Rectal smooth muscle tissue (tissue), 1 donor: Measurements from ENCODE around the gene IRF9.

ENCODE experiments used
- H3K27ac ChIP-seq: one replicate; pipeline ENCODE4 v1.7.0; 2013; ENCODE audit warnings: low read depth, low read length, inconsistent platforms
- H3K27me3 ChIP-seq: one replicate; pipeline ENCODE4 v1.7.0; 2013; ENCODE audit warnings: low read length; ENCODE audit not compliant: control insufficient read depth, insufficient read depth
- H3K36me3 ChIP-seq: one replicate; pipeline ENCODE4 v1.7.0; 2013; ENCODE audit warnings: low read length; ENCODE audit not compliant: control insufficient read depth, insufficient read depth
- H3K4me1 ChIP-seq: one replicate; pipeline ENCODE4 v1.7.0; 2013; ENCODE audit warnings: low read length; ENCODE audit not compliant: control insufficient read depth, insufficient read depth
- H3K4me3 ChIP-seq: one replicate; pipeline ENCODE4 v1.7.0; 2013; ENCODE audit warnings: low read length
- H3K9ac ChIP-seq: one replicate; pipeline ENCODE4 v1.7.0; 2013; ENCODE audit warnings: low read length

Gene IRF9

DNA sequence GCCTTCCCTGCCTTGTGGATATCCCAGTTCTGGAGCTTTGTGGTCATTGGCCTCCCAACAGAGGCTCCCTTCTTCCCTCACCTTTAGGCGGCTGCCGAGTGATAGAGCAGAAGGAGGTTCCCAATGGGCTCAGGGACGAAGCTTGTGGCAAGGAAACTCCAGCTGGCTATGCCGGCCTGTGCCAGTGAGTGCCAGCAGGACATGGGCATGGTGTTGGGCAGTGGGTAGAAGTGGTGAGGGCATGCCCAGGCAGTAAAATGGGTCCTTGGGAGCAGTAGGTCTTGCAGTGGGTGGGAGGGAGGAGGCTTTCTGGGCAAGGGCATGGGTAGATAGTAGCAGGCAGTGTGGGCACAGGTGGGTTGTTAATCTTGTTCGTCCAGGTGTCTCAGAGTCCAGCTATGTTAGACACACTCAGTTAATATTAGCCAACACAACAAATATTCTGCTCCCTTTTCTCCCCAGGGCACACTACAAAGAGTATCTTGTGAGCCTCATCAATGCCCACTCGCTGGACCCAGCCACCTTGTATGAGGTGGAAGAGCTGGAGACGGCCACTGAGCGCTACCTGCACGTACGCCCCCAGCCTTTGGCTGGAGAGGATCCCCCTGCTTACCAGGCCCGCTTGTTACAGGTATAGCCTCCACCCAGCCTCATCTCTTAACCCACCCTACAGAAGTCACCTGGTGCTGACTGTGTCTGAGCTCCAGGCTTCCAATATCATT lies 1.1 kb upstream of the IRF9 start:
- Histone ChIP-seq H3K36me3 (peaks cover 47% of the 10 kb centered on the region), H3K4me3 (no peak overlapping the region), H3K27me3 (no peaks in the 10 kb centered on the region), H3K27ac (no peak overlapping the region), H3K4me1 (peaks cover 15% of the 10 kb centered on the region), H3K9ac (no peak overlapping the region)

DNA sequence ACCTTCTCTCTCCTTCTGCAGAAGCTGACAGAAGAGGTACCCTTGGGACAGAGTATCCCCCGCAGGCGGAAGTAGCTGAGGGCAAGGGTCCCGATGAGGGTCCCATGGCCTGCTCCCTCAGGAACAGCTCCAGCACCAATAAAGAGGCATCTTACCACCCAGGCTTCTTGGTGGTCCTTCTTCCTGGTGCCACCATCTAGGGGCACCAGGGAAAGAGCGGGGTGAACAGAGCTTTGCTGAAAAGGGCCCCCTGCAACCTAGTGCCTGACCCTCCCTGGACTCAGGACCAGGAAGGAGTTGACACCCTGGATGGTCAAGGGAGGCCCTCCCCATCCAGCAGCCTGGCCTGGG lies 591 bp upstream of the IRF9 start:
- Histone ChIP-seq H3K4me3 (no peak overlapping the region), H3K36me3 (peaks cover 47% of the 10 kb centered on the region), H3K4me1 (peaks cover 15% of the 10 kb centered on the region), H3K9ac (no peak overlapping the region), H3K27me3 (no peaks in the 10 kb centered on the region), H3K27ac (peak overlapping the region; percentile 96)

DNA sequence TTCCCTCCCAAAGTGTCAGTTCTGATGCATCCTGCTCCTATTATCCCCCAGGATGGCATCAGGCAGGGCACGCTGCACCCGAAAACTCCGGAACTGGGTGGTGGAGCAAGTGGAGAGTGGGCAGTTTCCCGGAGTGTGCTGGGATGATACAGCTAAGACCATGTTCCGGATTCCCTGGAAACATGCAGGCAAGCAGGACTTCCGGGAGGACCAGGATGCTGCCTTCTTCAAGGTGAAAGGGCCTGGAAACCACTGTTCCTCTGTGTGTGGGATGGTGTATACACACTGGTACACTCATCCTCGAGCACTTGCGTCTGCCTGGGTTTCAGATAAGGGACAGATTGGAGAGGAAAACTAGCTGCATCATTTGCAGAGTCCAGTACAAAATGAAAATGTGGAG lies 1.0 kb downstream of the IRF9 start:
- peaks cover 47% of the 10 kb centered on the region for H3K36me3 ChIP-seq
- peak overlapping the region; percentile 98 for H3K9ac ChIP-seq
- peak overlapping the region; percentile 99 for H3K4me3 ChIP-seq
- H3K4me1 ChIP-seq = peaks cover 15% of the 10 kb centered on the region
- H3K27ac ChIP-seq = peak overlapping the region; percentile 96
- H3K27me3 ChIP-seq = no peaks in the 10 kb centered on the region

DNA sequence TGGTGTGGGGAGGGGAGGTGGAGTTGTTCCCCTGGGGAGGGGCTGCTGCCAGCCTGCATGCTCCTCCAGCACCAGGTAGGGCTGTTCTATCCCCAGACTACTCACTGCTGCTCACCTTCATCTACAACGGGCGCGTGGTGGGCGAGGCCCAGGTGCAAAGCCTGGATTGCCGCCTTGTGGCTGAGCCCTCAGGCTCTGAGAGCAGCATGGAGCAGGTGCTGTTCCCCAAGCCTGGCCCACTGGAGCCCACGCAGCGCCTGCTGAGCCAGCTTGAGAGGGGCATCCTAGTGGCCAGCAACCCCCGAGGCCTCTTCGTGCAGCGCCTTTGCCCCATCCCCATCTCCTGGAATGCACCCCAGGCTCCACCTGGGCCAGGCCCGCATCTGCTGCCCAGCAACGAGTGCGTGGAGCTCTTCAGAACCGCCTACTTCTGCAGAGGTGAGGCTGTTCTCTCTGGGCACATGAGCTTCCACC lies 3.5 kb downstream of the IRF9 start:
- Histone ChIP-seq H3K27ac (no peak overlapping the region), H3K4me3 (no peak overlapping the region), H3K9ac (no peak overlapping the region), H3K27me3 (no peaks in the 10 kb centered on the region), H3K4me1 (peaks cover 15% of the 10 kb centered on the region), H3K36me3 (peaks cover 39% of the 10 kb centered on the region)

DNA sequence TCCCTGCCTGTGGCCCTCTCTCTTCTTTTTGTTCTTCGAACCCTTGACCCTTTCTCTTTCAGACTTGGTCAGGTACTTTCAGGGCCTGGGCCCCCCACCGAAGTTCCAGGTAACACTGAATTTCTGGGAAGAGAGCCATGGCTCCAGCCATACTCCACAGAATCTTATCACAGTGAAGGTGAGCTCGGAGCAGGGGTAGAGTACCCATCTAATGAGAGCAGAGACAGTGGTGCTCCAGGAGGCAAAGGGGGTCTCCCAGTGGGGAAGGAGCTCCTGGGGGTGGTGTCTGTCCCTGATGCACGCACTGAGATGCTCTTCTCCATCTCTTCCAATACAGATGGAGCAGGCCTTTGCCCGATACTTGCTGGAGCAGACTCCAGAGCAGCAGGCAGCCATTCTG lies 4.7 kb downstream of the IRF9 start:
- Histone ChIP-seq H3K9ac (no peak overlapping the region), H3K4me3 (no peak overlapping the region), H3K27ac (no peak overlapping the region), H3K36me3 (peaks cover 39% of the 10 kb centered on the region), H3K27me3 (no peaks in the 10 kb centered on the region), H3K4me1 (peaks cover 12% of the 10 kb centered on the region)

DNA sequence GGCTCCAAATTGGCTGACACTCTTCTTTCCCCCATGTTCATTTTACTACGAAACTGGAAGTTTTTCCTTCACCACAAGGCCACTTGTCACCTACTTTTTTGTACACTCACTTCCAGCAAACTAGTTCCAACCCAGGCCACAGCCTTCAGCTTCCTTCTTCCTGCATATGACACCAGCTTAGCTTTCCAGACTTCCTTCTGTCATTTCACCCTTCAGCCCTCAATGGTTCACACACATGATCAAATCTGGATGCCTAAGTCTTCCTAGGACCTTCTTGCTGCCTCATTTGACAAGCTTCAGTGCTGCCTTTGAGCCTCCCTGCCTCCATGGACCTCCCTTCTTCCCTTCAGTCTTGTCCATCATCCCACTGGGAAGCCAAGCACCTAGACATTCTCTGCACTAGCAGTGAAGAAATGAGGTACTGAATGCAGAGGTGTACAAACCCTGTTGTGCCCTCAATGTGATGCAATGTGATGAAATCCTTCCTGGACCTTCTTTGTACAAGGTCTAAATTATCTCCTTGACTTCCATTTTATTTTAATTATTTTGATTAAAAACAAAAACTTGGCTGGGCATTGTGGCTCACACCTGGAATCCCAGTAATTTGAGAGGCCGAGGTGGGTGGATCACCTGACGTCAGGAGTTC lies 6.5 kb downstream of the IRF9 start:
- Histone ChIP-seq H3K4me1 (peaks cover 8% of the 10 kb centered on the region), H3K9ac (no peak overlapping the region), H3K27ac (no peak overlapping the region), H3K27me3 (no peaks in the 10 kb centered on the region), H3K36me3 (peaks cover 39% of the 10 kb centered on the region), H3K4me3 (no peak overlapping the region)

DNA sequence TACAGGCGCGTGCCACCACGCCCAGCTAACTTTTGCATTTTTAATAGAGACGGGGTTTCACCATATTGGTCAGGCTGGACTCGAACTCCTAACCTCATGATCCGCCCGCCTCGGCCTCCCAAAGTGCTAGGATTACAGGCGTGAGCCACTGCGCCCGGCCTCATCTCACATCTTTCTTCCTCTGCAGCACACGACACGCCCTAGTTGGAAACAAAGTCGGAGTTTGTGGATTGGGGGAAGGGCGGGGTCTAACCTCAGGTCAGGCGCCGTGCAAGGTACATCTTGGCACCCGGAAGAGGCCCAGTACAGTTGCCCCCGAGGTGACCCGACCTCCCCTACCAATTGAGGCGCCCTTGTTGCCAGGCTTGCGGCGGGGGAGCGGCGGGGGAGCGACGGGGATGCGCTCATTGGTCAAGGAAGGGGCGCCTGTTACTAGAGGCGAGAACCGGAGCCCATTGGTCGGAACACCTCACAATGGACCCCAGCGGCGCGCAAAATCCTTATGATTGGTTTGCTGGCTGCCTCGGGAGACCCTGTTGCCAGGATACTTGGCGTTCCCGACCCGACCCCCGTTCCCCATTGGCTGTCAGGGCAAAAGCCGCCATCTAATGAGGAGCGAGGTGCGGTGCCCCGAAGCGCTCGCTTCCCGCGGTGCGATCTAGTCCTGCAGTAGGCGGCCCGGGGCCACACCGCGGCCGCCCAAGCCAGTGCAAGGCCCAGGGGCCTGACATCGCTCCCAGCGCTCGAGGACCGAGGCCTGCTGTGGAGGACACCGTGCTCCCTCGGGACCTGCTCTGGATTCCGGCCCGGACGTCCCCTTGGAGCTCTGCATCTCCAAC lies 10.6 kb downstream of the IRF9 start, which contains the start of gene REC8:
TSS of gene REC8 (plus strand) at position 659 of the 839 bp plus-strand sequence. CDS start 473 bp downstream, outside the sequence.
- Histone ChIP-seq H3K4me1 (peaks cover 5% of the 10 kb centered on the region), H3K4me3 (peak within 1 kb of the TSS; percentile 31), H3K27ac (peak within 1 kb of the TSS; percentile 32), H3K9ac (no peak within 1 kb of the TSS), H3K36me3 (peaks cover 11% of the 10 kb centered on the region), H3K27me3 (no peaks in the 10 kb centered on the region)

DNA sequence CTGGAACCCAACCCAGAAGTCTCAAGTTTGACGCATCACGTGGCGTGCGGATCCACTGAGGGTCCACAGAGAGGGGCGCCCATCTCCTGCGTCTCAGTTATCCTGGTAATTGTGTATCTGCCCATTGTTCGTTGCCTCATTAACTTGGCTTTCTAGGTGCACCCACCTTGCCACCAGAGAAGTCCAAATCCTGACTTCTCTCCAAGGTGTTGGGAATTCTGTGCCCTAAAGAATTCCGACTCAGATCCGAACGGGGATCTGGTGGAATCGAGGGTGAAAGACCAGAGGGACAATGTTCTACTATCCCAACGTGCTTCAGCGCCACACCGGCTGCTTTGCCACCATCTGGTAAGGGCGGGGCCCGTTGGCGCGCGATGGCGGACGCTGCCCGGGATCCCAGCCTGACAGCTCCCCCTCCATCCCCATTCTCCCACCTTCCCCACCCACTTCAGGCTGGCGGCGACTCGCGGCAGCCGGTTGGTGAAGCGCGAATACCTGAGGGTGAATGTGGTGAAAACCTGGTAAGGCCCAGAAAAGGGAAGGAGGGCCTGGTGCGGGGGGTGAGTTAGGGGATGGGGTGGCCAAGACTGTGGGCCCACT lies 11.3 kb downstream of the IRF9 start:
- H3K36me3 ChIP-seq = peaks cover 12% of the 10 kb centered on the region
- H3K4me1 ChIP-seq = peaks cover 5% of the 10 kb centered on the region
- peak overlapping the region; percentile 31 for H3K4me3 ChIP-seq
- no peak overlapping the region for H3K9ac ChIP-seq
- H3K27me3 ChIP-seq = no peaks in the 10 kb centered on the region
- peak overlapping the region; percentile 0 for H3K27ac ChIP-seq

DNA sequence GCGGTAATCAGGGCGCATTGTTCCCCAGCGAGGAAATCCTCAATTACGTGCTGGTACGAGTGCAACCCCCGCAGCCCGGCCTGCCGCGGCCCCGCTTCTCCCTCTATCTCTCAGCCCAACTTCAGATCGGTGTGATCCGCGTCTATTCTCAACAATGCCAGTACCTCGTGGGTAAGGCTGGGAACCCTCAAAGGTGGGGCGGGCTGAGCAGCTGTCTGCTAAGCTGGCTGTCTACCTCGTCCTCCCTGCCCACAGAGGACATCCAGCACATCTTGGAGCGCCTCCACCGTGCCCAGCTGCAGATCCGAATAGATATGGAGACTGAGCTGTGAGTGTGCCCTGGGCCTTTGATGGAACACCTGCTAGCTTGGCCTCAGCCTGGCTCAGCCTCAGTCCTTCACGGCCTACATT lies 11.8 kb downstream of the IRF9 start:
- Histone ChIP-seq H3K27ac (no peak overlapping the region), H3K4me1 (peaks cover 5% of the 10 kb centered on the region), H3K36me3 (peaks cover 12% of the 10 kb centered on the region), H3K27me3 (no peaks in the 10 kb centered on the region), H3K9ac (no peak overlapping the region), H3K4me3 (no peak overlapping the region)

DNA sequence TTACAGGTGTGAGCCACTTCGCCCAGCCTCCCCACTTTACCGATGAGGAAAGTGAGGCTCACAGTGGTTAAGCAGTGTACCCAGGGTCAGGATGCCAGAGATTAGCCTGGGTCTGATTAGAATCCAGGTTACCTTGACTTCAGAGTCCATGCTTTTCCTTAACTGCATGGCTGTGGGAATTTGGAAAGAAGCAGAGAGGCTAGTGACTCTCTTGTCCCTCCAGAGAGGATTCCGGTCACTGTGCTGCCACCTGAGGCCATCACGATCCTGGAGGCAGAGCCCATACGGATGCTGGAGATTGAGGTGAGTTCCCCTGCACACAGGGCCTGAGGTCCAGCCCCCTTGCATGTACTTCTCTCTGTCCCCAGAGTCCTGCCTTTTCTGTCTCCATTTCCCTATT lies 15.5 kb downstream of the IRF9 start:
- peaks cover 19% of the 10 kb centered on the region for H3K36me3 ChIP-seq

DNA sequence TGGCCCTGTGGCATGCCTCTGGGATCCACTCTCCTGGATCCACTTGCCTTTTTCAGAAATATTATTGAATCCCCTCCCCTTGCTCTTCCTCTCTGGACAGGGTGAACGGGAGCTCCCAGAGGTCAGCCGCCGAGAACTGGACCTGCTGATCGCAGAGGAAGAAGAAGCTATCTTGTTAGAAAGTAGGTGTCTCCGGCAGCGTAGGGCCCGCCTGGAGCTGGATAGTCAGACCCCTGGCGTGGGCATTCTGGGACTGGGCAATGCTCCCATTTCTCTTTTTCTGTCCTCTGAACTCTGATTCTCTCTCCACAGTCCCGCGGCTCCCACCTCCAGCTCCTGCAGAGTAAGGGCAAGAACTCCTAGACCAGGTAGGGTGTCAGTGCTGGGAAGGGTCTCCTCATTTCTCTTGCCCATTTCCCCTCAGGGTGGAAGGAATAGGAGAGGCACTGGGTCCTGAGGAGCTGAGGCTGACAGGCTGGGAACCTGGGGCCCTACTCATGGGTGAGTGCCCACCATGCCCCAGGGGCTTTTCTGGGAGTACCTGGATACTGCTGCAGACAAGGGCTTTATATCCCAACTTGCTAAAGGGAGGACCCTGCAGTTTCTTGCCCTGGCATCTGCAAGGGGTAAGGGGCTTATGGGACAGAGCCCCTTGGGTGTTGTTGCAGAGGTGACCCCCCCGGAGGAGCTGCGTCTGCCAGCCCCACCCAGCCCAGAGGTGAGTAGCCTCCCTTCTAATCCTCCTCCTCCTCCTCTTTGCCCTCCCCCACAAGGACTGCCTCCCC lies 16.2 kb downstream of the IRF9 start:
- H3K27ac ChIP-seq = no peak overlapping the region
- H3K36me3 ChIP-seq = peaks cover 21% of the 10 kb centered on the region
- no peak overlapping the region for H3K4me3 ChIP-seq
- no peaks in the 10 kb centered on the region for H3K27me3 ChIP-seq
- H3K4me1 ChIP-seq = peaks cover 17% of the 10 kb centered on the region
- H3K9ac ChIP-seq = no peak overlapping the region

More for the DNA sequence above, 15.5 kb downstream of the IRF9 start:
- no peak overlapping the region for H3K27ac ChIP-seq
- no peak overlapping the region for H3K4me3 ChIP-seq
- H3K9ac ChIP-seq = no peak overlapping the region
- peaks cover 19% of the 10 kb centered on the region for H3K4me1 ChIP-seq
- no peaks in the 10 kb centered on the region for H3K27me3 ChIP-seq
